Measurements from ENCODE around the gene LRRC4C.

Gene LRRC4C

GRCh38 chr11:41250408-41250935 is 209.0 kb downstream of the LRRC4C start:
- DNase-seq: no peak

- no peak for DNase-seq
Observed at GRCh38 chr11:41247621-41248020, 211.8 kb downstream of the LRRC4C start.

- peak in 1 of 3 experiments; percentile 45 for DNase-seq
Observed at GRCh38 chr11:41246399-41246745, 213.1 kb downstream of the LRRC4C start.

GRCh38 chr11:41245704-41246398 is 213.6 kb downstream of the LRRC4C start:
- DNase-seq: no peak

GRCh38 chr11:41245184-41245583 is 214.3 kb downstream of the LRRC4C start:
- DNase-seq: no peak

GRCh38 chr11:41237382-41237781 is 222.1 kb downstream of the LRRC4C start:
- DNase-seq: peak in 2 of 3 experiments; percentile 20 to 25

GRCh38 chr11:41235668-41236067 is 223.8 kb downstream of the LRRC4C start:
- peak in 2 of 3 experiments; percentile 4 to 96 for DNase-seq

GRCh38 chr11:41225856-41226633 is 233.4 kb downstream of the LRRC4C start:
- no peak for DNase-seq

GRCh38 chr11:41222236-41222635 is 237.2 kb downstream of the LRRC4C start:
- DNase-seq: no peak

GRCh38 chr11:41206388-41206787 is 253.1 kb downstream of the LRRC4C start:
- DNase-seq: no peak

GRCh38 chr11:41201156-41201555 is 258.3 kb downstream of the LRRC4C start:
- peak; percentile 26 to 77 (median 71) for DNase-seq

GRCh38 chr11:41190437-41191082 is 268.9 kb downstream of the LRRC4C start:
- peak in 2 of 3 experiments; percentile 67 to 86 for DNase-seq

GRCh38 chr11:41189701-41190436 is 269.6 kb downstream of the LRRC4C start:
- peak in 2 of 3 experiments; percentile 67 to 86 for DNase-seq

- DNase-seq: no peak
Observed at GRCh38 chr11:41177791-41178190, 281.7 kb downstream of the LRRC4C start.

GRCh38 chr11:41175304-41175972 is 284.0 kb downstream of the LRRC4C start:
- DNase-seq: no peak

- no peak for DNase-seq
Observed at GRCh38 chr11:41146326-41146725, 313.1 kb downstream of the LRRC4C start.

GRCh38 chr11:41145420-41145819 is 314.0 kb downstream of the LRRC4C start:
- DNase-seq: no peak

GRCh38 chr11:41134971-41135370 is 324.5 kb downstream of the LRRC4C start:
- no peak for DNase-seq

GRCh38 chr11:41133023-41133422 is 326.4 kb downstream of the LRRC4C start:
- no peak for DNase-seq

- peak in 1 of 3 experiments; percentile 3 for DNase-seq
Observed at GRCh38 chr11:41121600-41121999, 337.9 kb downstream of the LRRC4C start.

GRCh38 chr11:41119484-41119883 is 340.0 kb downstream of the LRRC4C start:
- DNase-seq: no peak

- DNase-seq: no peak
Observed at GRCh38 chr11:41118521-41118920, 340.9 kb downstream of the LRRC4C start.

Measured in NCI-H1417 (cell line).